Fibroblast of the aortic adventitia (primary cell): Measurements from ENCODE around the gene GIMAP2. TPM values are rescaled to one million over a fixed set of nuclear protein-coding genes. Genes with fewer than 3 reads are reported as not detected.

Experiments
- DNase-seq: peaks from one replicate; pipeline ENCODE4 v3.0.0-alpha.2; 2010; ENCODE audit warnings: low read depth
- H3K4me3 ChIP-seq: 2 replicates; pipeline ENCODE4 v1.5.1; 2011; ENCODE audit warnings: low read depth, mild to moderate bottlenecking, control low read depth, low read length, moderate library complexity
- total RNA-seq: library from RNA; depleted of rRNA; stranded (reverse); fragments of >200 nt; gene quantifications from 2 replicates; pipeline ENCODE4 v1.2.3, GENCODE V29; 2012; ENCODE audit warnings: low replicate concordance
- TF ChIP-seq, protein P1 (sequence below): IDR thresholded peaks from 2 replicates; pipeline ENCODE4 v1.5.1; 2011; ENCODE audit warnings: mild to moderate bottlenecking, low read length, control low read depth, inconsistent platforms; ENCODE audit not compliant: insufficient read depth

The GIMAP2 gene
- total RNA-seq, 1 donor = 0.27 TPM

GRCh38 chr7:150723467-150723866, 38.0 kb downstream of the GIMAP2 start:
- no peak for DNase-seq
- TF ChIP-seq, protein P1, sequence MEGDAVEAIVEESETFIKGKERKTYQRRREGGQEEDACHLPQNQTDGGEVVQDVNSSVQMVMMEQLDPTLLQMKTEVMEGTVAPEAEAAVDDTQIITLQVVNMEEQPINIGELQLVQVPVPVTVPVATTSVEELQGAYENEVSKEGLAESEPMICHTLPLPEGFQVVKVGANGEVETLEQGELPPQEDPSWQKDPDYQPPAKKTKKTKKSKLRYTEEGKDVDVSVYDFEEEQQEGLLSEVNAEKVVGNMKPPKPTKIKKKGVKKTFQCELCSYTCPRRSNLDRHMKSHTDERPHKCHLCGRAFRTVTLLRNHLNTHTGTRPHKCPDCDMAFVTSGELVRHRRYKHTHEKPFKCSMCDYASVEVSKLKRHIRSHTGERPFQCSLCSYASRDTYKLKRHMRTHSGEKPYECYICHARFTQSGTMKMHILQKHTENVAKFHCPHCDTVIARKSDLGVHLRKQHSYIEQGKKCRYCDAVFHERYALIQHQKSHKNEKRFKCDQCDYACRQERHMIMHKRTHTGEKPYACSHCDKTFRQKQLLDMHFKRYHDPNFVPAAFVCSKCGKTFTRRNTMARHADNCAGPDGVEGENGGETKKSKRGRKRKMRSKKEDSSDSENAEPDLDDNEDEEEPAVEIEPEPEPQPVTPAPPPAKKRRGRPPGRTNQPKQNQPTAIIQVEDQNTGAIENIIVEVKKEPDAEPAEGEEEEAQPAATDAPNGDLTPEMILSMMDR = no peak
- H3K4me3 ChIP-seq = no peak overlapping the region

- no peak overlapping the region for H3K4me3 ChIP-seq
- DNase-seq = no peak
- TF ChIP-seq, protein P1 = no peak
Observed at GRCh38 chr7:150727381-150727780, 41.9 kb downstream of the GIMAP2 start.

DNA sequence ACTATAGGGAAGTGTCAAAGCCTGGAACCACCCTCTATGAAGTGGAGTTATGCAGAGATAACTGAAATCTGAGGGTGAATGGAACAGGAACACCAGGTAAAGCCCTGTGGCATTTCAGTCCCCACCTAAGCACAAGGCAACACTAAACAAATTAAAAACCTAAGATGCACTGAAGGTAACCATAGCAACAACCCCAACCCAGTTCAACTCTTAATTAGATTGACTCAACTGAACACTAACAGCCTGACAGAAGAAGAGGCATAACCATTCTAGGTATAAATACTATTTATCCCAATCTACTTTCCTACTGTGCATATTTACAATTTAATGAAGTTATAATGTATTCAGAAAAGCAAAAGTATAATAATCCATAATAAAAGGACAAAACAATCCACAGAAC, 42.5 kb downstream of the GIMAP2 start:
- DNase-seq = no peak
- TF ChIP-seq, protein P1 = no peak
- H3K4me3 ChIP-seq = no peak overlapping the region

- DNase-seq = no peak
- TF ChIP-seq, protein P1 = no peak
Observed at GRCh38 chr7:150728609-150729008, 43.1 kb downstream of the GIMAP2 start.

GRCh38 chr7:150731916-150732315, 46.4 kb downstream of the GIMAP2 start:
- no peak overlapping the region for H3K4me3 ChIP-seq
- no peak for DNase-seq
- TF ChIP-seq, protein P1 = no peak

More at GRCh38 chr7:150728609-150729008, 43.1 kb downstream of the GIMAP2 start:
- no peak overlapping the region for H3K4me3 ChIP-seq

GRCh38 chr7:150732786-150733481, 47.4 kb downstream of the GIMAP2 start:
- TF ChIP-seq, protein P1 = no peak
- H3K4me3 ChIP-seq = no peak overlapping the region
- no peak for DNase-seq
